HG03025 (cell line): ENCODE data around the gene ACOT7.

Source experiments
- ATAC-seq: cut with Tn5 transposase; IDR thresholded peaks from one replicate; pipeline ENCODE4 v1.9.1; 2021; ENCODE audit warnings: mild to moderate bottlenecking, moderate library complexity; ENCODE audit not compliant: unreplicated experiment, low FRiP score

ACOT7 gene

GRCh38 chr1:6424619-6425593 lies 31.3 kb upstream of the ACOT7 start, which contains the start of gene ESPN:
ESPN (plus strand) TSS chr1:6424776; CDS start chr1:6424956, 180 bp downstream.
- ATAC-seq, result no peak

GRCh38 chr1:6424000-6424565 lies 30.5 kb upstream of the ACOT7 start:
- no peak for ATAC-seq

- no peak for ATAC-seq
Observed at GRCh38 chr1:6423321-6423999, 29.9 kb upstream of the ACOT7 start.

DNA sequence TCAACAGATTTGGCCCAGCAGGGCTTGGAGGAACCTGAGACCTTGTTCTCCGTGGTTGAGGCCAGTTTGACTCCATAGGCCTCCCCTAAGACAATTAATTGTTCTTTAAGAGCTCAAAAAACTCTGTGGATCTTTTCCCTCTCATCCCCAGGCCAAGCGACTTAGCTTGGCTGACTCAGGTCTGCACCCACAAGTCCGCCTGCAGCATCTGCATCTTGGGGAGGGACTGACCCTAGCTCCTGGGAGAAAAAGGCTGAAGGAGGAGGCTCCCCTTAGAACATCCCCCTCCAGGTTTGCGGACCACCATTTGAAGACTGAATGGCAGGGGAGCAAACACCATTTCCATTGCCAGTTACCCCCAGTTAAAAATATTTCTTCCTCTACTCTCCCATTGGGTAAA lies 27.7 kb upstream of the ACOT7 start:
- ATAC-seq, result no peak

- ATAC-seq, result no peak
Observed at GRCh38 chr1:6420454-6421042, 27.0 kb upstream of the ACOT7 start.

GRCh38 chr1:6419804-6420453 lies 26.4 kb upstream of the ACOT7 start, which contains the start of gene HES2:
HES2 (minus strand) TSS chr1:6419919; CDS start chr1:6419820, 99 bp downstream.
- ATAC-seq, result no peak

GRCh38 chr1:6419397-6419803 lies 25.8 kb upstream of the ACOT7 start:
- ATAC-seq, result no peak

DNA sequence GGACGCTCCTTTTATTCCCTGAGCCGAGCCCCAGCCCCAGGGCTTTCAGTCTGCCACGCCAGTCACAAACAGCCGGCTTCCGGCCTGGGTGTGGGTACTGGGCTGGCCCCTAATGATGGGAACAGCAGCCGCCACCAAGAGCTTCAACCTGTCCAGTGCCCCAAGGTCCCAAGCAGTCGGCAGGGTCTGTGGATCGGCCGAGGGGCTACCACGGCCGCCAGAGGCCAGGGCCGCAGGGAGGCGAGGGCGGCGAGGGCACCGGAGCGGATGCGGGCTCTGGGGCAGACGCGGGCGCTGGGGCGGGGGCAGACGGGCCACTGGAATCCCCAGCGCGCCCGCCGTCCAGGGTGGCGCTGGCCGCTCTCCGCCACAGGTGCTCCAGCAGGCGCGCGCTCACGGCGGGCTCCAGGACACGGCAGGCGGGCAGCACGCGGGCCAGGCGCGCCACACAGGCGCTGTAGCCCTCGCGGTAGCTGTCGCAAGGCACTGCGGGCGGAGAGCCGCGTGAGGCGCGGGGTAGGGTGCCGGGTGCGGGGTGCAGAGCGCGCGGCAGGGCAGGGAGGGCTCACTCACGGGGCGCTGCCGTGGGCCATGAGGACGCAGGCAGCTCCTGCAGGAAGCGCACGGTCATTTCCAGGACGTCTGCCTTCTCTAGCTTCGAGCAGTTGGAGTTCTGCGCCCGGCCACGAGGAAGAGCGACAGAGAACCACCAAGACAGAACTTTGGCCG lies 25.3 kb upstream of the ACOT7 start:
- ATAC-seq, result no peak

GRCh38 chr1:6417961-6418667 lies 24.5 kb upstream of the ACOT7 start:
- ATAC-seq, result no peak

- no peak for ATAC-seq
Observed at GRCh38 chr1:6416906-6417305, 23.3 kb upstream of the ACOT7 start.

- ATAC-seq, result no peak
Observed at GRCh38 chr1:6416295-6416656, 22.7 kb upstream of the ACOT7 start.

GRCh38 chr1:6414881-6415626 lies 21.5 kb upstream of the ACOT7 start:
- no peak for ATAC-seq

- no peak for ATAC-seq
Observed at GRCh38 chr1:6414443-6414844, 20.9 kb upstream of the ACOT7 start.

GRCh38 chr1:6412896-6413295 lies 19.3 kb upstream of the ACOT7 start:
- no peak for ATAC-seq

DNA sequence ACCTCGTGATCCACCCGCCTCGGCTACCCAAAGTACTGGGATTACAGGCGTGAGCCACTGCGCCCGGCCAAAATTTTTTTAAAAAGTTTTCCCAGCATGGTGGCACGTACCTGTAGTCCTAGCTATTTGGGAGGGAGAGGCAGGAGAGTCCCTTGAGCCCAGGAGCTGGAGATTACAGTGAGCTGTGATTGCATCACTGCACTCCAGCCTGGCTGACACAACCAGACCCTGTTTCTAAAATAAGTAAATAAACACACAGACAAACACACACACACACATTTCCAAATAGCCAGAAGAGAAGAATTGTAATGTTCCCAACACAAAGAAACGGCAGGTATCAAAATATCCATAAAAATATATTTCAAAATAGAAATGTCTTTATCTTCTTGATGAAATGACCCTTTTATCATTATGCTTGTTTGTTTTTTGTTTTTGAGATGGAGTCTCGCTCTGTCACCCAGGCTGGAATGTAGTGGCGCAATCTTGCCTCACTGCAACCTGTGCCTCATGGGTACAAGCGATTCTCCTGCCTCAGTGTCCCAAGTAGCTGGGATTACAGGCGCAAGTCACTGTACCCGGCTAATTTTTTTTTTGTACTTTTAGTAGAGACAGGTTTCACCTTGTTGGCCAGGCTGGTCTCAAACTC lies 16.8 kb upstream of the ACOT7 start:
- ATAC-seq, result no peak

GRCh38 chr1:6409733-6410132 lies 16.2 kb upstream of the ACOT7 start:
- ATAC-seq, result no peak

DNA sequence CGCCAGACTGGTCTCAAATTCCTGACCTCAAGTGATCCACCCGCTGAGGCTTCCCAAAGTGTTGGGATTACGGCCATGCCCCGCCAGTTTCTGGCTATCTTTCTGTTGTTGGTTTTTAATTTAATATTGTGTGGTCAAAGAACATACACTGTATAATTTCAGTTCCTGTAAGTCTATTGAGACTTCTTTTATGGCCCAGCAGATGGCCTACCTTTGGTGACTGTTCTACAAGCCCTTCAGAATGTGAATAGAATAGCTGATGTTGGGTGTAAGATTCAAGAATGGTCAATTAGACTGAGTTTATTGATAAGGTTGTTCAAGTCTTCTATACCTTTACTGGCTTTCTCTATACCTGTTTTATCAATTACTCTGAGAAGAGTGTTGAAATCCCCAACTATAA lies 15.5 kb upstream of the ACOT7 start:
- ATAC-seq, result no peak

- ATAC-seq, result no peak
Observed at GRCh38 chr1:6408023-6408422, 14.5 kb upstream of the ACOT7 start.
